Left kidney (tissue), 2 donors: ENCODE data around the gene COL18A1. TPM values are rescaled to one million over a fixed set of nuclear protein-coding genes. Genes with fewer than 3 reads are reported as not detected.

Experiments used
- DNase-seq: peaks from one replicate; pipeline ENCODE4 v3.0.0-alpha.2; 2013
- polyA plus RNA-seq: library from polyadenylated mRNA; unstranded; fragments of 120-200 nt; gene quantifications from one replicate; pipeline ENCODE4 v1.2.1, GENCODE V29; 2013; ENCODE audit not compliant: insufficient read length

Gene COL18A1
- polyA plus RNA-seq, 1 donor = 104 TPM

DNA sequence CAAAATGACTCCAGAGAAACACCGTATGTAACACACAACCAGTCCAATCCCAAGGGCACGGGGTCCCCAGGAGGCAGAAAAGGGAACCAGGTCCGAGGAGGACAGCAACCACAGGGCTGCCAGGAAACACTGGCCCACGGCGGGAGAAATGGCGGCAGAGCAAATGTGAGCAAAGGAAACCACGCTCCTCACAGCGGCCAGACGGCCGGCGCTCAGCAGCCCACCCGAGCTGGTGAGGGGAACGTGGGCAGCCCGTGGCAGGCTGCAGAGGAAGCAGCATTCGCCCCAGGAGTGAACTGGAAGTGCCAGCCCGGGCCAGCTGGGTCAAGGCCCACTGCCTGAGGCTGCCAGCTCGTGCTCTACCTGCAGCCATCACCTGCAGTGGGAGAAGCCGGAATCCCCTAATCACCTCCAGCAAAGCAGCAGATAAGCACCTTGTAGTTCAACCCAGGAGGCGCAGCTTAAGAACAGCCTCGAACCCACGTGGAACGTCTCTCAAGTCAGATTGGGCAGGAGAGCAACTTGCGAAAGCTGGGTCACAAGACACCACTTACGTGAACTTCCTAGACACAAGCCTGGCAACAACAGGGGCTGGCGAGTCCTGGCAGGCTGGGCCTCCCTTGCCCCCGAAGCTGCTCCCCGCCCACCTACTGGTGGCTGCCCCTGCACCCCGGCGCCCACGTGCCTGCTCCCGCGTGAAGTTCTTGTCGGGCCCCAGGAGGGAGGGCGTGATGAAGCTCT, 130.5 kb downstream of the COL18A1 start:
- DNase-seq = no peak

DNA sequence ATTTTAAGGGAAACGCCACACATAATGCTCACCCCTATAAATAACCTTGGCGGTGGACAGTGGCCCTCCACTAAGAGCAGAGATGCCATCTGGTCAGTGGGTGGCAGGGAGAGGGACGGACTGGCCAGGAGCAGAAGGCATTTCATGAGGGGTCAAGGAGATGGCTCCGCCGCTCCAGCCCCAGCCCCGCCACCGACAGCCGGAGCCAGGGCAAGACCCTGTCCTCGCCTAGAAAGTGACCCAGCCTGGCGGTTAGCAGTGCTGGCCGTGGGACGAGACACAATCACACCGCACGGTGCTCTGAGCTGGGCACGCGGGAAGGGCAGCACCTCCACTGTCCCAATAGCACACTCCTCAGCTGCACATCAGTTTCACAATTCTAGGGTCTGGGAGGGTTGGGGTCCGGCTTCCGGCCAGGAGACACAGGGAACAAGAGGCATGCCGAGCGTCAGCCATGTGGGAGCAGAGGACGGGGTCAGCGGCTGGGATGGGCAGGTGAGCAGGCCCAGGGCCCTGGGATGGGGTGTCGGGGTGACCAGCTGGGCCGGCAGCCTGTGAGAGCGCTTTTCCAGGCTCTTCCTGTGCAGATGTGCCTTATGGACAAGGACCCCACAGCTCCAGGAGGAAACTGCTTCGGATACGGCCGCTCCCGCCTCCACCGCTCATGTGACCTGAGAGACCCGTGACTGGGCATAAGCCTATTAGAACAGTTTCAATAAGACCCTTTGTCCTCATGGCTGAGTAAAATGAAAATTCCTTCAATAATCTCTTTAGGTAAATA, 131.5 kb downstream of the COL18A1 start:
- no peak for DNase-seq

DNA sequence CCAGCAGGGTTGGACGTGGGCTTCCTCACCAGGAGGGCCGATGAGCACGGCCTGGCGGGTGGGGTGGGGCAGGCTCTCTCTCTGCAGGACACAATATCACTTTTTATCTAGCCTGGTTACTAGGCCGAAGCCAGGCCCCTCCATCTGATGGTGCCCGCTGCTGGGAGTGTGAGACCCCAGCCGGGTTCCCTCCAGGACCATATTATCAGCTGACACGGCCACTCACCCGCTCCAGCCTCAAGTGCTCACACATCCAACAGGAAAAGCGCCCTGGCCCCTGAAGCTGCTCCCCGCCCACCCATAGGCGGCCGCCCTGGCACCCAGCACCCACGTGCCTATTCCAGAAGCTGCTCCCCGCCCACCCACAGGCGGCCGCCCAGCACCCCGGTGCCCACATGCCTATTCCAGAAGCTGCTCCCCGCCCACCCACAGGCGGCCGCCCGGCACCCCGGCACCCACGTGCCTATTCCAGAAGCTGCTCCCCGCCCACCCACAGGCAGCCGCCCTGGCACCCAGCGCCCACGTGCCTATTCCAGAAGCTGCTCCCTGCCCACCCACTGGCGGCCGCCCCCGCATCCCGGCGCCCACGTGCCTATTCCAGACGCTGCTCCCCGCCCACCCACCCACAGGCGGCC, 132.3 kb downstream of the COL18A1 start:
- no peak for DNase-seq

DNA sequence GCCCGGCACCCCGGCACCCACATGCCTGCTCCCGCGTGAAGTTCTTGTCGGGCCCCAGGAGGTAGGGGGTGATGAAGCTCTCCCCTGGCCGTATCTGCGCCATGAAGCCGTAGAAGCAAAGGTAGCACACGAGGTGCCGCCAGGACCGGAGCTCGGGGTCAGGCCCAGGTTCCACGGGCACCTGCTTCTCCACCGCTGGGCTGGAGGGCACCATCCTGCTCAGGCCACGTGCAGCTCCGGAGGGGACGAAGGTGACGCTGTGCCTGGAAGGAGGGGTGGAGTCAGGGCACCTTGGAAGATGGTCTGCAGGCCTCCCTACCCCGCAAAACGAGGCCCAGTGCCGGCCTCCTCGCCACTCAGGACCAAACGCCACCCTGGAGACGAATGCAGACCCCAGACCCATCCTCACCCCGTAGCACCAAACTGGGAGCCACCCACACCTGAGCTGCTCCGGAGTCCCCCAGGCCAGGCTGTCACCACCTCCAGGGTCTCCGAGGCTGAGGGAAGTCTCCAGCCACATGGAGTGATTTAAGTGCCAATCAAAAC, 132.9 kb downstream of the COL18A1 start:
- no peak for DNase-seq

DNA sequence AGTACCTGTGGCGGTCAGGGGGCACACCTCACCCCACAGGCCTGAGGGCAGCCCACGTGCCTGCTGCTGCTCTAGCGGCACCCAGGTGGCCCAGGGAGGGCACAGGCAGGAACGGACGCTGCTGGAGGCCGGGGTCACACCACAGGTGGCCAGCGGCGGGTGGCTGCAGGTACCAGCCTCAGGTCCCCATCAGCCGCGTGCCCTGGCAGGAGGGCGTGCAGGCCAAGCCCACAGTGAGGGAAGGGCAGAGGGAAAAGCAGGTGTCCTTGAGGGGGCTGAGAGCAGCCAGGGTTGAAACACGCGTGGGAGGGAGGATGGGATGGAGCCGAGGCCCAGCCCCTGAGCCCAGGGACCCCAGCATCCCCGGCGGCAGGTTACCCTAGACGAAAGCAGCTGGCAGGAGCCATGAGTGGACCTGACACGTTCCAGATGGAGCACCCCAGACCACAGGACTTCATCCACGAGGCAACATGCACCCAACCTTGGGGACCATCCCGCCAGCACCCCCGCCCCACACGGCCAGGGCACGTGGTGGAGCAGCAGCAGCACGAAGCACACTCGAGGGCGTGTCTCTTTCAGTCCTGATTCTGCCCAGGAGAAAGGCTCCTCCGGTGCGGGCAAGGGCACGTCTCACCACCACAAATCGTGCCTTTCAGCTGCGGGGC, 133.5 kb downstream of the COL18A1 start:
- DNase-seq = no peak

DNA sequence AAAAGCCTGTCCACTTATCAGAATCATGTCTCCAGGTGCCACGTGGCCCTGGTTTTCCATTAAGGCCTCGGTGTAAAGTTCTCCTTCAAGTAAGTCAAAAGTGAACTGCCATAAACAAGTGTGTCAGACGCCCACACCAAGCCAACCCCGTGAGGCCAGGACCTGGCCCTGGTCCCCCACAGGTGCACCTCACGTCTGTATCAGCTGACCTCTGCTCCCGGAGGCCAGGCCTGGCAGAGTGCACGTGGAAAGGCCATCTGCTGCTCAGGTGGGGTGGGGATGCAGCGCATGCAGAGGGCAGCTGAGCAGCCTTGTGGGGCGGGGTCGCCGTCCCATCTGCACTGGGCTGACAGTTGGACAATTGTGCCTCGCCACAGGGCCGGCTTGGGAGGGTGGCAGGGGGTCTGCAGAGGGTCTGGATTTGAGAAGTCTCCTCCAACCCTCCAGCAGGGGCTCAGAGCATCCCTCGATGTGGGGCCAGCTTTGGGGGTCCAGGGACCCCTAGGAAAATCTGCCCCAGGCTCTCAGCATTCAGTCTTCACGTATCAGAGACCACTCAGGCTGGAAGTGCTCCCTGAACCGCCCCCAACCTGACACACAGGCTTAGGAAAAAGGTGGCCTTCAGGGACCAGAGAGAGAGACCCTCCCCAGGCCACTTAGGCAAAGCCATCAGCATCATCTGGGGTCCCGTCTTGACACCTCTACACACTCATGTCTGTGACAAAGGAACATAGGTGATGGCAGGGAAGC, 134.3 kb downstream of the COL18A1 start:
- no peak for DNase-seq

DNA sequence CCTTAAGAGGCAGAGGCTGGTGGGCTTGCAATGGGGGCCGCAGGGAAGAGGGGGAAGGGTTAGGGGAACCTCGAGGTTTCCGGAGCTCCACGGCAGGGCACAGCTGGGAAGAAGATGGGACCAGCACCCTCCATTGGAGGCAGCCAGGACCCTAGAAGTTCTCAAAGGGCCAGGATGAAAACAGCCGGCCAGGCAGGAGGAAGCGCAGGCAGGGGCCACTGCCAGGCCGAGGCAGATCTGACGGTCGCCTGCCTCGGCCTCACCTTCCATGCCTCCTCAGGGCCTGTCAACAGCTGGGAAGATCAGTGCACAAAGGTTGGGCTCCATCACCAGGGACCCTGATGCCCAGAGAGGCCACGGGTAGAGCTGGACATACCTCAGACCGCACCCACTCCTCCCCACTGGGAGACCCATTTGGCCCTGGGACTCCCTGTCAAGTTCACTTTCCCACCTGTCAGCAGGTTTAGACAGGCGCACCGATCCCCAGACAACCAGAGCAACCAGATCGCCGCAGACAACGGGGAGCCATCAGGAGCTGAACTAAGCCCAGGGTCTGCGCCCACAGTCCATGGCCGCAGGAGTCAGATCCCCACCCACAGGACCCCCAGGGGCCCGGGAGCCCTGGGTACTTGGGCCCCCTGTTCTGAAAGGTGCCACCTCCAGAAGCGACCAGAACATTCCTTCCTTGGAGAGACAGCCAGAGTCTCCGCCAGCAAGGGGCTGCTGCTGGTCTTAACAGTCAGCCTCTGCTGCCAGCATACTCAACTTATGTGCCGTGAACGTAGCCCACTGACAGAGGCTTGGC, 135.0 kb downstream of the COL18A1 start:
- DNase-seq = no peak

DNA sequence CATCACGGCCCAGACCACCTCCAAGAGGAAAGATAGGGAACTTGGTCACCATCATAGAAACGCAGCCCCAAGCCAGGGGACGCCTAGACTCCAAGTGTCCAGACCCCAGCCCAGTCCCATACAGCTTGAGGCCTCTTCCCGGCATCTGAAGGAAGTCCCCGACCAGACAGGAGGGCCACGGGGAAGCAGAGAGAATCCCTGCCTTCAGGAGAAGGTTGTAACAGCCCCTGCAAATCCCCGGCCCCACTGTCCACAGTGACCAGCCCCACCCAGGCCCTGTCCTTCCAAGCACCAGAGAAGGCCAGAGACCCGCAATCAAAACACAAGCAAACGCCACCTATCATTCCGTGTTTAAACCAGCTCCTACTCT, 135.6 kb downstream of the COL18A1 start:
- no peak for DNase-seq

DNA sequence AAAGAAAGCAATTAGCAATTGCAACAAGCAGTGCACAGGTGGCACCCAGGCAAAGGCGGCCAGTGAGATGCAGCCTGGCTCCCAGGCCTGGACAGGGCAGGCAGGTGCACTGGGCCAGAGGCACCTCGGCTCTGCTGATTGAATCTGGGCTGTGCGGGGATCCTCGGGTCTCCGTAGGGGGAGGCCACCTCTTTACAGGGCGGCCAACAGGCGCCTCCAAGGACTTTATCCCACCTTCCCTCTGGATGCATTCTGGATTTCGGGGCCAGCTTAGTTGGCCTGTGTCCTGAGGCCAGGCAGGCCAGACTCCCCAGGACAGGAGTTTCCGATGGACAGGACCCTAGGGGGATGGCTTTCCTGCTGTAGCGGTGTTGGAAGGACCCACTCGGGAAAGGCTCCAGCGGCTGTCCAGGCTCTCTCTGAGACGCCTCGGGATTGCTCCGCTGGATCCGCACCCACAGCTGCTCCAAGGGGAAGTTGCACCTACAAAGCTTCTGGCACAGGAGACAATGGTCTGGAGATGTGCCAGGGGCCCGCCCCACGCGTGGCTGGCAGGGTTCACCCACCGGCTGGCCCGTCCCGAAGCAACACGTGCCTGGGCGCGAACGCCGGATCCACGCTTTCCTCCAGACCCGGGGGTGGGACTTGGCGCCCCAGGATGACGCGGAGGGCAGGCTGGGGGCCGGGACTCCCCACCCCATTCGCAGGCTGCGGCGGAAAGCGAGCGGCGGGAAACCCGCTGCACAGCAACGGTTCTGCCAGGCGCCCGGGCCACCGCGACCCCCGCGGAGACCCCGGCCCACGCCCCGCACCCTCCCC, 136.5 kb downstream of the COL18A1 start:
- no peak for DNase-seq

DNA sequence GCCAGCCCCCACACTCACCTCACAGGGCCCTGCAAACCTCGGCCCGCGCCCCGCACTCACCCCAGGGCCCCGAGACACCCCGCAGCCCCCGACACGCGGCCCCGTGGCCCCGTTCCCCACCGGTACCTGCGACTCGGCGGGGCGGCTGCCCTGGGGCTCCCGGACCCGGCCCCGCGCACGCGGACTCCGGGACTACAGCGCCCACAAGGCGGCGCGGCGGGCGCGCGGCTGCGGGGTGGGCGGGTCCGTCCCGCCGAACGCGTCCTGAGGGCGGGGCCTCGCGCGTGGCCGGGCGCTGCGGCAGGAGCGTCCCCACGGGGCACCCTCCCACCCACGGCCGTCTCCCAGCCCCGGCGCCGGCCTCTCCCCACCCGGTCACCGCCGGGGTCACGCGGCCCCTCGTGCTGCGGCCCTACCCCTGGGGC, 137.3 kb downstream of the COL18A1 start, which contains the start of gene SLC19A1:
TSS of gene SLC19A1 (minus strand) at position 199 of the 425 bp plus-strand sequence. CDS start 4,481 bp downstream, outside the sequence.
- DNase-seq = no peak

DNA sequence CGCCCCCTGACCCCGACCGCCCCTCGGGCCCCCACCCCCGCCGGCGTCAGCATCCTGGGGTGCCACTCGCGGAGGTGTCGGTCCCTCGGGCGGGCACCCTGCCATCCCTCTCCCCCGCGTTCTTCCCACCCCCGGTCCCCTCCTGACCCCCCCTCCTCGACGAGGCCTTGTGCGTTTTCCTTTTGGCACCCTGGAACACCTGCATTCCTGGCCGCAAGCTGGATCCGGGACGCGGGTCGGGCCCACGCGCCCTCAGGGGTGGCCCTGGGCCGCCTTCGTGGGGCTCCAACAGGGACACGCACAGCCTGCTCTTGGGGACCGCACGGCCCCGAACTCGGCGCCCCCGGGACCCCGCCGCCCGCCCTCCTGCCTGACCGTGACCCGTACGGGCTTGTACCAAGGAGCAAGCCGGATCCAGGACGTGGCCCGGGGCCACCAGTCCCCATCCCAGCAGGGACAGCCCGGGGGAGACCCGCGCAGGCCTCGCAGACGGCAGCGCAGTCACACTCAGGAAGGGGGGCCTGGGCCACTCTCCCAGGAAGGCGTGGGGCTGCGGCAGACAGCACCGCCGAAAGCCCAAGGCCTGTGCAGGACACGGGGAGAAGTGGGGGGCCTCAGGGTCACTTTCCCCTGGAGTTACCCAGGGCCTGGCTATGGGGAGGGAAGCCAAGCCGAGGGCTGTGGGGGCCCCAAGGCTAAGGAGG, 137.9 kb downstream of the COL18A1 start:
- no peak for DNase-seq

DNA sequence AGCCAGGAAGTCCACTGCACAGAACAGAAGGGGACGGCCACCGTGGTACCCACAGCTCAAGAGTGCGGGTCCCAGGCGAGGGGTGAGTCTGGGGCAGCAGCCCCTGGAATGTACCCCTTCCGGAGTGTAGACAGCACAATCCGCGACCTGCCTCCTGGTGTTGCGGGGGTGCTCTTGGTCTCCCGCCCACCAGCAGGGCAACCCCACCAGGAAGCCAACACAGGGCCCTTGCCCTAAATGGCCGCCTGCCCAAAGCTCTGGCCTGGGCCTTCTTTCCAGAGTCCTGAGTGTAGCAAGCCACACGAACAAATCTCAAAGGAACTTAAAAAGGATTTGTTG, 138.4 kb downstream of the COL18A1 start:
- DNase-seq = no peak

DNA sequence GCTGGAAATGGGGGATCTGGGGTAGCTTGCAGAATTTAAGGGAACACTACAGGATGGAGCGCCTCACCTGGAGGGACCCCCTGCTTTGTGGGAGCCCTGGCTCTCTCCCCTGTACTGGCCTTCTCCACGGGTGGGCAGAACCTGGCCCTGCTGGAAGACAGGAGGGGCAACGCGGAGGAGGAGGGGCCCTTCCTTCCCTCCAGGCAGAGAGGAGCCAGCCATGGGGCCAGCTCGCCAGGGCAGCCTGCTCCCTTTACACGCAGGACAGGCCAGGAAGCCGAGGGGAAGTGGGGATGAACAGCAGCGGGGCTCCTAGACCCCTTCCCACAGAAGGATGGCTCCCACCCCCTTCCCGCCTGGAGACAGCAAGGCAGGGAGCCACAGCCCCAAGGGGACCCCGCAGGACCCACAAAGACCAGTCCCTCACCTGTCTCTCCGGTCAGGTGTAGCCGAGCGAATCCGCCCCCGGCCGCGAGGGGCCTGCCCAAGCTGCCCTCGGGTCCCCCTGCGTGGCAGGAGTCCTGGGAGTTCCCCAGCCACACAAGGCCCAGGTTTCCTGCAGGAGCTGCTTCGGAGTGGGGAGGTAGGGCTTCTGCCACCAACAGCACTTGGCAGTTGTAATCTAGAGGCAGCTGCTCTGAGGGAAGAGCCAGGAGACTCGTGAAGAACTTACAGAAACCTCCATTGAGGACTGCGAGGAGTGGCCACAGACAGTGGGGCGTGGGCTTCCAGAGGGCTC, 138.9 kb downstream of the COL18A1 start:
- no peak for DNase-seq

DNA sequence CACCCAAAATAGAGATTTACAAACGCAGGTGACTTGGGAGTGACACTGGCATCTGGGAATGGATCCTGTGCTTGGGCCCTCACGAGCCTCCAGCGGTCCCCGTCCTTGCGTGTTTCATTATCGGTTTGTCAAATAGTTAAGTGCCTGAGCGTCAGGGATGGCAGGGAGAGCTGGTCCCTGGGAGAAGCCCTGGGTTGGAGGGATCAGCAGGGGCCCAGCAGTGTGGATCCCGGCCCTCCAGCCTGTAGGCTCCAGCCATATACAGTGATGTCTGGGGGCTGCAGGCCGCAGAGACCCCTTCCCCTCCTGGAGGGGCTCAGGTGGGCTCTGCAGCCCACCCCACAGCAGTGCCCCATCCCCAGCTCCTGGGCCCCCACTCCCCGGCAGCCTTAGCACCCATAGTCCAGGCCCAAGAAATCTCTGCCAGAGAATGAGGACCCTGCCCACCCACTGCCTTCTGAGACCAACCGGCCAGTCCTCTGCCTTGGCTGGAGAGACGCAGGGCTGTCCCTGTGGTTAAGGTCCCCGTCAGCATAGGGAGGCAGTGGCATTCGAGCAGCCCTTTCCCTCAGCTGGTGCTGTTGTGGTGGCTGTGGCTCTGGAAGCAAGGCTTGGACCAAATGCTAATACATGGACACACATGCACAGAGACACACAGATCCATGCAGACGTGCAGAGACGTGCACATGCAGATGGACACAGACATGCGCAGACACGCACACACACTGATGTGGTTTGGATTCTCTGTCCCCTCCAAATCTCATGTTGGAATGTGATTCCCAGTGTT, 139.7 kb downstream of the COL18A1 start:
- DNase-seq = no peak

DNA sequence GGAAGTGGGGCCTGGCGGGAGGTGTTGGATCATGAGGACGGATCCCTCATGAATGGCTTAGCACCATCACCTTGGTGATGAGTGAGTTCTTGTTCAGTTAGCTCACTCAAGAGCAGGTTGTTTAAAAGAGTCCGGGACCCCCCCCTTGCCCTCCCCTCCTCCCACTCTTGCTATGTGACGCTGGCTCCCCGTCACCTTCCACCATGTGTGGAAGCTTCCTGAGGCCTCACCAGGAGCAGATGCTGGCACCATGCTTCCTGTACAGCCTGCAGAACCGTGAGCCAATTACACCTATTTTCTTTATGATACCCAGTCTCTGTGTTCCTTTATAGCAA, 140.2 kb downstream of the COL18A1 start:
- DNase-seq = no peak

DNA sequence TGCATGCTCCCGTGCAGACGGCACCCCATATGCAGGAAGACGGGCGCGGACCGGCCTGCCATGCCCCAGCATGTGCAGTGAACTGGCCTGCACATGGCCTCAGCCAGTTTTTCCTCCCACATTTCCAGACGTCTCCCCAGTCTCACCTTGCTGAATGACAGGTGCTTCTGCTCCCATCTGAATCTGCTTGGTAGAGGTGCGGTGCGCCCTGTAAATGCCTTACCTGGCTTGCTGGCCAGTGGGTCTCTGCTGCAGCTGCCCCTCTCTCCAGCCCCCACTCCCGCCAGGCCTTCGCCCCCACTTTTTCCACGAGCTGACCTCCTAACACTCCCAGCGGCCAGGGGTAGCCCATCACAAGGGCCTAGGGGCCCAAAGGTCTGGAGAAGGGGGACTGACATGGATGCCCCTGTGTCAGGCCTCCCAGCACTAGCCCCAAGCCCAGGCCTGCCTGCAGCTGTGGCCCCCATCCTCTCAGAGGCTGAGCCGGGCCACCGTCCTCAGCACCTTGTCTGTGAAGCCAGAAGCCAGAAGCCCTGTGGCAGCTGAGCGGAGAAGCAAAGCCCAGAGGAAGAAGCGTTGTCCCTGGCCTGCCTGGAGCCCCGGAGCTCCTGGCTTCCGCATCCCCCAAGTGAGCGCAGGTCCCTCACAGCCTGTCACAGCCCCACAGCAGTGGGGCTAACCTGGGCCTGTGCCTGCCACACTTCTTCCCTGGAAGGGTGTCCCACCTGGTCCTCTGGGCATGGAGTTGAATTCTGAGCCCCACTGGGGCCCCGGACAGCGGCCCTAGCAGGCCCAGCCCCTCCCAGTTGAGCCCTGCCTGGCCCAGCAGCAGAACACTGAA, 140.9 kb downstream of the COL18A1 start:
- no peak for DNase-seq
